NCI-H2029 (cell line): ENCODE data around the gene MAP4K4.

Source experiments
- DNase-seq: peaks from one replicate; lab custom pipeline; 2025; lab: John Stamatoyannopoulos, UW

Gene MAP4K4

GRCh38 chr2:101692766-101693165, 4.7 kb upstream of the MAP4K4 start:
- DNase-seq: no peak

DNA sequence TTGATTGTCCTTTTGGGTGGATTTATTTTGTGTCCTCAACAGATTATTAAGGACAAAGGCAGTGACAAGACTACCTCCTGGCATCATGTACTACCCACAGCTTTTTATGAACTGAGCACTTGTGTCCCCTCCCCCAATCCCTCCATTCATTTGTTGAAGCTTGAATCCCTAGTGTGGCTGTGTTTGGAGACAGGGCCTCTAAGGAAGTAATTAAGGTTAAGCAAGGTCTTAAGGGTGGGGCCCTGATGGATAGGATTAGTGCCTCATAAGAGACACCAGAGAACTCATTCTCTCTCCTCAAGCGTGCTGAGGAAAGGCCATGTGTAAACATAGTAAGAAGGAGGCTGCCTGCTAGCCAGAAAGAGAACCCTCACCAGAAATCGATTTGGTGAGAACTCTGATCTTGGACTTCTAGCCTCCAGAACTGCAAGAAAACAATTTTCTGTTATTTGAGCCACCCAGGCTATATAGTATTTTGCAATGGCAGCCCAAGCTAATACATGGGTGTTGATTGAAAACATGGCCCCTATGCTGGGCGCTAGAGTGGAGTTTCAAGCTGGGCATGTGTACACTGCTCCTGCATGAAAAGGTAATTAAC, 3.4 kb upstream of the MAP4K4 start:
- DNase-seq: no peak

DNA sequence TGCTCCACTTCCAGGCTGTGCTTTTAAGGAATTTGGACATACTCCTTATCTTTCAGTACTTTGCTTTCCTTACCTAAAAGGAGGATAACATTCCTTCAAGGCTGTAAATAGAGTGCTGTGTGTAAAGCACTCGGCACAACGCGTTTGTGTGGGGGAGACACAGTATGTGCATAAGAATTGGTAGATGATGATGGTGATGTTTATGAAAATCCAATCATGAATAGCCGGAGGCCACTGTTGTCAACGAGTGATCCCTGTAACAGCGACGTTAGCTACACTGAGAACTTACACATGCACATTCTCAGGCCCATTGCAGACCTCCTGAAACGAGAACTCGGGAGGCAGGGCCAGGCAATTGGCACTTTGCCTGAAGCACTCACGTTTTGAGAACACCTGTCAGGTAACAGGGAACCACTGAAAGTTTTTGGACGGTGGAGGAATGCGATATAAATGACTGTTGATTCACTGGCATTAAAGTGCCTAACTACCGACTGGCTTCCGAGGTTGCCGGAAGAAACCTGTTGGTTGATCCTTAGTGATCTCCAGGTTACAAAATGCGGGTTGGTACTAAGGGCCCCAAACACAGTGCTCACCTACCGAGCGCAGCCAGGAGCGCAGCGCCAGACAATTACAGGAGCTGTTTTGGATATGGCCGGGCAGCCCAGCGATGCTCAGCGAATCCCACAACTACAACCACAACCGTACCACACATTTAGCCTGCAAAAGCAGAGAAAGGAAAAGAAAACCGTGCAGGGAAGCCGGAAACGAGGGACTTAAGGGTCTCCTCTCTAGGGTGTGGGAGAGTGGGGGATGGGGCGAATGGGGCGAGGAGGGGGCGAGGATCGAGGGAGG, 1.0 kb upstream of the MAP4K4 start:
- DNase-seq: no peak

- DNase-seq: no peak
Measured at GRCh38 chr2:101698014-101698843, 722 bp downstream of the MAP4K4 start.

- no peak for DNase-seq
Measured at GRCh38 chr2:101698844-101699754, 1.6 kb downstream of the MAP4K4 start.

DNA sequence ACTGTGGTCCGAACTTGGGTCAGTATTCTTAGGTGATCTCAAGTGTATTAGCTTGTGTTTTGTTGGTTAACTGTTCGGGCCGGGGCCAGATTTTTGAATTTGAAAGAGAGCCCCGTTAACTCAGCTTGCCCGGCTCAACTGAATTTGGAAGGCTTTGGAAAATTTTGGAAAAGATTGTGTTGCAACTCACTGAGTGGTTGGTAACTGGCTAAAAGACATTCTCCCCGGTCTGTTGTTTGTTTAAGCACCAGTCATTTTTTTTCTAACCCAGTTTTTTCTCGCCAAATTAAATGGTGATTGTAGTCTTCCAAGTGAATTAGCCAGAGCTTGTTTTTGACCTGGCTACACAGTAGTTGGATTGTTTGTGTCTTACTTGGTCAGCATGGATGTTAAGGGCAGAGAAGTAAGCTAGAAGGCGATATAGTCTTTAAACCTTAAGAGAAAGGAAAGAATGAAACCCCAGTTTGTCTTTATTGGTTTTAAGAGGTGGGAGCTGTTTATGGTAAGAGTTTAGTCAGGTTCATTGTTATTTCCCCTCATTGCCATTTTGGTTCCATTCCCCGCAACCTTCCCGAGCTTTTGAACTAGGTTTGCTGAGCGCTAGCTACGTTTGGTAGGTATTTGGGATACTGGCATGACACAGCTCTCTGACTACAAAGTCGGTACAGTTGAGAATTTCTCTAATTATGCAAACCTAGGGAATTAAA, 2.4 kb downstream of the MAP4K4 start:
- no peak for DNase-seq

DNA sequence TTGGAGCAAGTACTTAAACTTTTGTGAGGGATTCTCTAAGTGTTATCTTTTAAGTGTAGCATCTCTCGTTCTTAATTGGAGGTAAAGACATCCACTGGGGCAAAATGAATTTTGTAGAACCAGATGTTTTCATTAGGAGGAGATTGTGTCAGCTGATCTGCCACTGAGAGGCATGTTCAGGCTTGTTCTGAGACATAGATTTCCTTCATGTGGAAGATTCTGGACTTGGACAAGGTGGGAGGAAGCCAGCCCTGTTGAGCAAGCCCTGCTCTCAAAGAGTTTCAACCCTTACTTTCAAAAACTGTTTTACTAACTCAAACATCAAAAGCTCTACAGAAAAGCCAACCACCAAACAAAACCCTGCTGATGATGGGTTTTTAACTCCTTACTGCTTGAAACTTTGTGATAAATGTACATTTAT, 6.5 kb downstream of the MAP4K4 start:
- no peak for DNase-seq

GRCh38 chr2:101704816-101705578, 7.5 kb downstream of the MAP4K4 start:
- DNase-seq: no peak

DNA sequence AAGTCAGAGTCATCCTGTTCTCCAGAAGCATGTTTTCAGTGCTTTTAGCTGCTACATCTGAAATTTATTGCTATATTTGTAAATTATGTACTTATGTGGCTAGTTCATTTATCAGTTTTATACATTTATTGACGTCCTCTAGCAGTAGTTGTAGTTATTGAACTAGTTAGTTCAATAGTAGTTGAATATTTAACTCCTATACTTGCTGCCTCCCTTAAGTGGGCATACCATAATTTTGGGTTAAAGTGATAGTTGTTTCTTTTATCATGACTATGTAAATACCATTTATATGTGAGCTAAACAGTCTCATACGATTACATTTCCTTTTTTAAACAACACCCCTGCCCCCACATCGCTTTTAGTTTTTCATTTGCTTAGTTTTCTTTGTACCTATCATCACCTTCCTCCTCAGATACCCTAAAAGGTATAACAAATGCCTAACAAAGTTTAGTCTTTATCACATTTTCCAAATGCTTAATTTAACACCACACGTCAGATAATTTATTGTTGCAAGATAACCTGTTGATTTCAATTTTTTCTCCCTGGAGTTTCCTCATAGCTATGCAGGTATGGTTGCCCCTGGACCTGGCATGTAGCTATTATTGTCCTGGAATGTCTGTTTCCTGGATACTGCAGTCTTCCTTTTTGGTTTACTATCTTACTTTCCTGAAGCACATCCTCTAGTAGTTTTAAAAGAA, 8.8 kb downstream of the MAP4K4 start:
- DNase-seq: no peak

- no peak for DNase-seq
Measured at GRCh38 chr2:101706819-101707177, 9.3 kb downstream of the MAP4K4 start.

DNA sequence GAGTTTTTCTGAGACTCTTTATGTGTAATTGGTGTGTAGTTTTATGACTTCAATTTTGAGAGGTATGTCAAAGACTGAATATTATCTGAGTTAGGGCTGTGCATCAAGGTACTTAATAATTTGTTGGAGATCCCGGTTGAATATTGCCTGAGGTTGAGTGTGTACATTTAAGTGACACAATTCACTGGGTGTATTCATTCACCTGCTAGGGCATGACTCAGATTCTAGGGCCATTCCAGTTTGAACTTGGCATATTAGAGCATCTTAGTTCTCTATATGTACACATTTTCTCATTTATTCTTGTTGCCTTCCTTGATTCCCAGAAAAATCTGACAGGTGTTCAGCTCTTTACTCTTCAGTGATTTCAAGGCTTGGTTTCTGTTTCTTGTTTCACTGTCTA, 12.5 kb downstream of the MAP4K4 start:
- DNase-seq: no peak

DNA sequence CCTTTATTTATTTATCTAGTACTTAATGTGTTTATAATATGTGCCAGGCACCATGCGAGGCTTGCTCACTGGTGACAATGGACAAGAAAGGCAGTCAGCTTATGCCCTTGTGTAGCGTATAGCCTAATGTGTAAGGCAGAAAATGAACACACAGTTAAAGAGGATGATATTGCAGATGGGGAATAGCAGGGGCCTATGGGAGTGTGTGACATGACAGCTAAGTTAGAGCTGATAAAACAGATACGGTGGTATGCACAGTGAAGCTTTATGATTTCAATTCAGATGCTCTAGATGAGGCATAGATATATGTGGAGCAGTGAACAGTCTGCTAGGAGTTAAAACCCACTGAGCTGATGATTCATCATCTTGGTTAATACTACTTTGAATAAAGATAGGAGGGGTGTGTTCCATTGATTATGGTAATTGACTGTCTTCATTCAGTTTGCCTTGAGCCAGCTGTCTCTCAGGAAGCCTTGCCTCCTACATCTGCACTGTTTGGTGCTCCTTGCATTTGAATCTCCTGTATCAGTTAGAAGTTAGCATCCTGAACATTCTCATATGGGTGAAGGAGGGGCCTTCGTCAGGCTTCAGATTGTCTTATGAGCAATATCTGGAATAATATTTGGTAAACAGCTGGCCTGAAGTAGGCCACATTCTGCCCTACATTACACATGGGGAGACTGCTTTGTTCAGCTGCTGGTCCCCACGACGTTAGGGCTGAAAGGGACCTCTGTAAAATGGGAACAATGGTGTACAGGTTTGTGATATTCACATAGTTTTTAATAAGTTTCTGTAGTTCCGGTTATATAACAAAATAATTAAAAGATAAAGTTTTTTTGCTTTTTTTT, 13.2 kb downstream of the MAP4K4 start:
- no peak for DNase-seq

GRCh38 chr2:101714118-101714517, 16.6 kb downstream of the MAP4K4 start:
- DNase-seq: no peak

DNA sequence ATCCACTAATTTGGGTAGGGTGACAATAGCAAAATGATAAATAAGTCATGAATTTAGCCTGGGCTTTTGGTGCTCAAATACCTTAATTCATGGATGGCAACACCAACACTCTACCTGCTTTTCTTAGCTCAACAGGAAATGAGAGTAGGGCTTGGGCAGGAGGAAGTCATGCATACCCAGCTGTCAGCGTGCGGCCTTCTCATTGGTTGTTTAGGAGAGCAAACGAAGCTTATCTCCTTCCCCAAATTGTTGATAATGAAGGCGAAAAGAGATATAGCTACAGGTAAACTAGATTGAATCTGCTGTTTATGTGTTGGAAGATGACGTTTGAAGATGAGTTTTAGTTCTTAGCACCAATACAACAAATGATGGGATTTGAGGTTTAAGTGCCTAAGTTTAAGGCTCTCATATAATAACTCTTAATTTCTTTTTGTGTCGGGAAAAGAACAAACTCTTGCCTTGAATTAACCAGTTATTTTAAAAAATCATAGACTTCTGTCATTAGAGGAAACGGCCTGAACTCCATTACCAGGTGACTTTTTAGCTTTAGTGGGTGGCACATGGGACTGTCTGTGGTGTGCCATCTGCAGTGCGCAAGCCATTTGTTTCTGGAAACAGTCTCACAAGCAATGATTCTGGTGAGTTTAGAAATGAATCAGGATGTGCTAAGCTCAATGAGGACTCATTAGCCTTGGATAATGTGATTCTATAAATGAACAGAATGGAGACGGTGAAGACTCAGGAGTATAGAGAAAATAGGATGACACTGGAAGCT, 19.8 kb downstream of the MAP4K4 start:
- DNase-seq: no peak

GRCh38 chr2:101718479-101718878, 21.0 kb downstream of the MAP4K4 start:
- DNase-seq: no peak

GRCh38 chr2:101718993-101719571, 21.6 kb downstream of the MAP4K4 start:
- no peak for DNase-seq

DNA sequence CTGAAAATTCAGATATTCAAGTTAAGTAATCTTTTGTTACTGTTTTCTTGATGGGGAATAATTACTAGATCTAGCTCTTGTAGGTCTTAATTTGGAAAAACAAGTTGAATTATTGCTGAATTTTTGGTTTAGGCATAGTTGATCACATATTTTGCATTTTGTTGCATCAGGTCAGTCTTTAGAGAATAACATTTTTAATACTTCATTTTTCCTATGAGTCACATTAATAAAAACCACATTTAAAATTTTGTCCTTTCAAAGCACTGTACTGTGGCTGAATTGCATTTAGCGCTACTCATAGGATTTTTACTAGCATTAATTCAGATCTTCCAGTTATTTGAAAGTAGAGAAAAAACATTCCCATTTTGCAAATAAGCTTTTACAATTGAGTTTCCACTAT, 23.2 kb downstream of the MAP4K4 start:
- DNase-seq: no peak

DNA sequence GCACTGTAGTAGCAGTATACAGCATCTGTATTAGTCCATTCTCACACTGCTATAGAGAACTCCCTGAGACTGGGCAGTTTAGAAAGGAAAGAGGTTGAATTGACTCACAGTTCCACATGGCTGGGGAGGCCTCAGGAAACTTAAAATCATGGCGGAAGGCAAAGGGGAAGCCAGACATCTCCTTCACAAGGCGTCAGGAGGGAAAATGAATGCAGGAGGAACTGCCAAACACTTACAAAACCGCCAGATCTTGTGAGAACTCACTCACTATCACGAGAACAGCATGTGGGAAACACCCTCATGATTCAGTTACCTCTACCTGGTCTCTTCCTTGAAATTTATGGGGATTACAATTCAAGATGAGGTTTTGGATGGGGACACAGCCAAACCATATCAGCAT, 25.4 kb downstream of the MAP4K4 start:
- DNase-seq: no peak
